Stimulated activated CD4-positive, alpha-beta T cell treated with anti-CD3 and anti-CD28 coated beads, Interleukin-12 subunit alpha, Interleukin-12 subunit beta, amount 100 ng/mL, for 4 hours (primary cell): ENCODE measurements around the gene FIGN.

Source experiments
- DNase-seq: peaks from one replicate; pipeline ENCODE4 v3.0.0-alpha.2; 2020

The FIGN gene, protein sequence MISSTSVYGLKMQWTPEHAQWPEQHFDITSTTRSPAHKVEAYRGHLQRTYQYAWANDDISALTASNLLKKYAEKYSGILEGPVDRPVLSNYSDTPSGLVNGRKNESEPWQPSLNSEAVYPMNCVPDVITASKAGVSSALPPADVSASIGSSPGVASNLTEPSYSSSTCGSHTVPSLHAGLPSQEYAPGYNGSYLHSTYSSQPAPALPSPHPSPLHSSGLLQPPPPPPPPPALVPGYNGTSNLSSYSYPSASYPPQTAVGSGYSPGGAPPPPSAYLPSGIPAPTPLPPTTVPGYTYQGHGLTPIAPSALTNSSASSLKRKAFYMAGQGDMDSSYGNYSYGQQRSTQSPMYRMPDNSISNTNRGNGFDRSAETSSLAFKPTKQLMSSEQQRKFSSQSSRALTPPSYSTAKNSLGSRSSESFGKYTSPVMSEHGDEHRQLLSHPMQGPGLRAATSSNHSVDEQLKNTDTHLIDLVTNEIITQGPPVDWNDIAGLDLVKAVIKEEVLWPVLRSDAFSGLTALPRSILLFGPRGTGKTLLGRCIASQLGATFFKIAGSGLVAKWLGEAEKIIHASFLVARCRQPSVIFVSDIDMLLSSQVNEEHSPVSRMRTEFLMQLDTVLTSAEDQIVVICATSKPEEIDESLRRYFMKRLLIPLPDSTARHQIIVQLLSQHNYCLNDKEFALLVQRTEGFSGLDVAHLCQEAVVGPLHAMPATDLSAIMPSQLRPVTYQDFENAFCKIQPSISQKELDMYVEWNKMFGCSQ

DNA sequence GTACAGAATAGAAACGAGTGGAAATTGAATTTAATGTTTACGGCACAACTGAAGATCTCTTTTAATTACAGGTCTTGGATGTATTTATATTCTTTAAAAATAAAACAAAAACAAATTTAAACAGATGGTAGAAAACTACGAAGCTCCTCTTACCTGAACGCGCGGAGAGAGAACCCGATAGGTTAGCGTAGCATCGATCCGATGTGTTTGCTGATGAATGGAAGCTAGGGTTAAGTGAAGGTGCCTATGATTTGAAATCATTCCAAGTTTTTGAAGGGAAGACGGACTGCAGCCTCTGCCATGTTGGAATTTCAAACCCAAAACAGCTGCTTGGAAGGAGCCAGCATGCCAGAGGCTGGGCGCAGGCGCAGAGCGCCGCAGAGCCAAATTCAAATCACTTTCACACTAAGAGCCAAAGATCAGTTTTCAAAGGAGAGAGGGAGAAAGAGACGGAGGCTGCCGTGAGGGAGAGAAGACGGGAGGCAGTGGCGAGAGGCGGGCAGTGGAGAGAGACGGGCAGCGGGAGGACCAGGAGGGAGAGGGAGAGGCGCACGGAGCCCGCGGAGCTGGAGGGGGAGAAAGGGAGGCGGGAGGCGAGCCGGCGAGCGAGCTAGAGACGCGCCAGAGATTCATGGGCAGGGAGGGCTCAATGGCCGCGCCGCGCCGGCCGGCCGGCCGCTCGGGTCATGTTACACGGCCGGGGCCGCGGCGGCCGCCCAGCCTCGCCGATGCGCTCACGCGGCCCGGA lies at the start of gene FIGN:
Gene FIGN, minus strand, starts transcription at position 324 of the 748 bp plus-strand sequence. CDS start 1,081 bp downstream, outside the sequence.
- no peak for DNase-seq

DNA sequence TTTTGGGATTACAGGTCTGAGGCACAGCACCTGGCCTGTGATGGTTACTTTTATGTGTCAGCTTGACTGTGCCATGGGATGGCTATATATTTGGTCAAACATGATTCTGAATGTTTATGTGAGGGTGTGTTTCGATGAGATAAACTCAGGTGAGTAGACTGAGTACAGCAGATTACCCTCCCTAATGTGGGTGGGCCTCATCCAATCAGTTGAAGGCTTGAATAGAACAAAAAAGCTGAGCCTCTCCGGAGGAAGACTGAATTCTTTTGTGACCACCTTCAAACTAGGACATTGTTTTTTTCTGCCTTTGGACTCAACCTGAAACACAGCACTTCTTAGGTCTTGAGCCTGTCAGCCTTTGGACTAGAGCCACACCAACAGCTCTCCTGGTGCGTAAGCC lies 49.4 kb upstream of the FIGN start:
- no peak for DNase-seq

DNA sequence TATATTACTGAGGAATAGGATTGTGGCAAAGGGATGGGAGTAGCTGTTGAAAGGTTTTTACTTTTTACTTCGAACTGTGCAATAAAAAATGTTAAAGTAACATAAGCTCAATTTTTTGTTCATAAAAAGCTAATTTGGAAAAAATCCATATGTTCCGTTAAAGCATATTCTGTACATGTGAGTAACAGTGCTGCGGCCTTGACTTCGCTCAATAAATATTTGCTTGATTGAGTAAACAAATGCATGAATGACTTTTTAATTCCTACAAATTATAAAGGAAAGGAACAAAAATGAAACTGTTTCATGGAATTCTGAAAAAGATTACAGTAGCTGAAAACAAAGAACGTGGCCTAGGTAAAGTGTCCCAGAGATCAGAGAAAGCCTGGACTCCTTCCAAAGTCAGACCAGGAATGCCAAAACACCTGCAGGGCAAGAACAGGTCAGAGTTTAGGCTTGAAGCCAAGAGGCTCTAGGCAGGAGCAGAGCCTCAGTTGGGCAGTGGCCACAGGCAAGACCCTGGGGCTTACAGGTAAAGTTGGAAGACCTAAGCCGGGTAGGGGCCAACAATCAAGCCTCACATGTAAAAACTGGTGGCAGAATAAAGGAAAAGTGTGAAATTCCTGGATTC lies 44.3 kb upstream of the FIGN start:
- no peak for DNase-seq

DNA sequence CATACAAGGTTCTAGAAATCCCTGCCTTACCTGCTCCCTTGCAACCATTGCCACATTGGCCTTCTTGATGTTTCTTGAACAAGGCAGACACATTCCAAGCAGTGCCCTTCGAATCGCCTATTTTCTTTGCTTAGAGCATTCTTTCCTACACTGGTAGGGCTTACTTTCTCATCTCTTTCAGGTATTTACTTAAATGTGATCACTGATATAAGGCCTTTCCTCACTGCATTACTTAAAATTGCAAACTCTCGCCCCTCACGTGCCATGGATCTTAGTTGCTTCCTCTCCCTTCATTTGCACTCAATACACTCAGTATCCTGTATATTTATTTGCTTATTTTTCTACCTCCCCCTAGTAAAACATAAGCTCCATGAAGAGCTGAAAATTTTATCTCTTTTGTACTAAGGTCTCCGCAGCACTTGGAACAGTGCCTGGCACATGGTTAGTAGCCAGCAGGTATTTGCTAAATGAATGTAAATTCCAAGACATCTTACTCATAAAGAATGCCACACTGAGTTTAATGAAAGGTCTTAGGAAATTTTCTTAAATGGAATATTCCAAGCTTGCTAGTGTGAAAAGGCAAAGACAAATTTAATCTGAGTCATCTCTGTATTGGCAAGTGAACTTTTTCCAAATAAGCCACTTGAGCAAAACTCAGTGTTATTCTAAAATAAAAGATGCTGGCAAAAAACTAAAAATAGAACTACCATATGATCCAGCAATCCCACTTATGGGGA lies 42.4 kb upstream of the FIGN start:
- no peak for DNase-seq

DNA sequence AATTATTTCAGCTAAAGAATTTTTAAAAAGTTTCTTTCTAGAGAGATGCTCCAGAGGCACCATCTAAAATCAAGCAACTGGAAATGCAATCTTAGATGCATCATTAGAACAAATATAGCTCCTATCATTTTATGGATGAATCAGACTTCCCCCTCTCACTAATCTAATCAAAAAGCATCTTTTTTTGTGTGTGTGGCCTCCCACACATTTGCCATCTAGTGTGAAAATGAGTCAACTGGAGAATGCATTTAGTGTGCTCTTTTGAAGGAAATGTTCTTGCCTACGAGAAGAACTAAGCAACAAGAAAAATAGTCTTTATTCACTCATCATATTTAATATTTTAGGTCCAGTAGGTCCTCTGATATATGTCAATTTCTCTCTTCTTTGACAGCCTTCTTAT lies 39.5 kb upstream of the FIGN start:
- DNase-seq = no peak

DNA sequence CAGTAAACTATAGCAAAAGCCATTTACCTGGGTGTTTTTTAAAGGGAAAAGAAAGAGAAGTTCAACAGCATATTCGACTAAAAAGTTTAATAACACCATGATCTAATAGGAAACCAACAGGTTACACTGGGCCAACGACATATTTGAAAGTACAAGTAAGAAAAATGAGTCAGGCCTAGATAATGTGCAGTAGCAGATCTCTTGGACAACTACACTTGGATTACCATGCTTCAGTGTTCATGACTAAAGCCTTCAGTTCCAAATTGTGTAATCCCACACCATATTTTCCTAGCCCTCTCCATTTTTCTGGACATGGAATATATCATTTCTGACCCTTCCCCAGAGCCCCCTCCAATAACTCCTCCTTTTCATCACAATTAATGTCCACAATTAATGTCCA lies 39.1 kb upstream of the FIGN start:
- no peak for DNase-seq

DNA sequence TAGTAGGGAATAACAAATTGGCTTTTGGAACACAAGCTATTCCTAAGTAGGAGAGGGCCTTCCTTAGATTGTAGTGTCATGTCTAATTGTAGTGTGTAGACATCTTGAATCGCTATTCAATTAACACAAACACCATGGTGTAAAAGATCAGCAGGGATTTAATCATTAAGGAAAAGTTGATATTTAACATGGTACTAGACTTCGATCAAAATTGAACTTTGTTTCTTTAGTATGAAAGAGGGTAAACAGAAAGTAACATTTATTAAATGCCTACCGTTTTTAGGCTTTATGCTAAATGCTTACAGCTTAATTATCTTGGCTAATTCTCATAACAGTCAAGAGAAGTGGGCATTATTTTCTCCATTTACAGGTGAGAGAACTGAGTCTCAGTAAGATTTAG lies 37.5 kb upstream of the FIGN start:
- no peak for DNase-seq

DNA sequence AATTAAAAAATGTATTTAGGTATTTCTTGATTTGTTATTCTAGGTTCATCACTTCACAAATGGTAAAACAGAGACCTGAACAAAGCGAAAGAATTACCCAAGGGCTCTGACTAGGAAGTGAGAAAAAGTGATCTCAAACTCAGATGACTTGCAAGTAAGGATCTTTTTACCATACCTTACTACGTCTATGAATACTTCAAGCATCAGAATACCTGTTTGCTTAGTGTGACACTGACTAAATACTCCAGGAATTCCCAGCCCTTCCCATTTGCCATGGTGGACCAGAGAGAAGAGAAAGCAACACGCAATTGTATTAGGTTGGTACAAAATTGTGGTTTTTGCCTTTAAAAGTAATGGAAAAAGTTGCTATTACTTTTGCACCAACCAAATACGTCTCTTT lies 35.8 kb upstream of the FIGN start:
- no peak for DNase-seq

DNA sequence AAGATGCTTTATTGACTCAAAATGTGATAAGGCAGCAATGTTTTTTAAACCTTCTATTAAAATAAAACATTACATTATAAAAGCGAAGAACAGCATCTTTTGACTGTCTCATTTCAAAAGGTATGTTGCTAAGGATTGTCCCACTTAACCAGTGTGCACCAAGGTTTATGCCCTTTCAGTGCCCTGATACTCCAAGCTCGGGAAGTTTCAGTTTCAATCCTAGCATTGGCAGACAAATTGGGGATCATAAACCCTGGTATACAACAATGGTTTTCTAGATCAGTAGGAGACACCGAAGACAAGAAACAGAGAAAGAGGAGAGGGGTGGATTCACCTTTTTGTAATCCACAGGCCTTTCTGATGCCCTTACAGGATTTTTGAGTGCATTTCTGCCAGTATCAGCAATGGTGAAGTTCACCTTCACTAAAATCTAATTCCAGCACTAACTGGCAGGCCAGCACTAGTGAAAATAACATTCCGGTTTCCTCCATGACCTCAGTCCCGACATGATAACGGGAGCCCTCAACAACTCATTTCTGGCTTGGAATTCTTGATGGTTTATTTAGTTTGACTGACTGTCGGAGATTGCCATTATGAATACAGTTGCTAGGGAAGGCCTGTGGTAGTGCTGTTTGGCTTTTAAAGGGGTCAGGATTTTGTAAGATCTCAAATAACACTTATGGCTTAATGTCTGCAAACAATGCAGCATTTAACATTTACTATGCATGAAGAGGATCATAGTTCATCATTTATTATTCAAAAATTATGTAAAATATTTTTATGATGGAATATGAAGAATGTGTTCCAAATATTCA lies 33.3 kb upstream of the FIGN start:
- no peak for DNase-seq

DNA sequence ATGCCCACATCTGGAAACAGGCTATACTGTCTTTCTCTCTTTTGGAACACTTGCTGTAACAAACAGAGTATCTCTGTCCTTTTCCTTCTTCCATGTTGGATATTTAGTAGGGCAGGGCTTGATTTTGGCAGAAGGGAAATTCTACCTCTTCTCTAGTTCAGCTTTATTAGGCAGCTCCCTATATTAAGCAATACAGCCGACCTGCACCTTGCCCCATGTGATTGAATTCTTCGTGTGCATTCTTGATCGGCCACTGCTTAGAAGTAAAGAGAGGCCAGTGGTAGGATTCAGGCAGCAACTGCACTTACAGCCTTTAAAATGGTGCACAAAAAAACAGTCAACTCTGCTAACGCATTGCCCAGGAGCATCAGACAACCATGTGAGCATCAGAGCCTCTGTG lies 31.3 kb upstream of the FIGN start:
- no peak for DNase-seq

DNA sequence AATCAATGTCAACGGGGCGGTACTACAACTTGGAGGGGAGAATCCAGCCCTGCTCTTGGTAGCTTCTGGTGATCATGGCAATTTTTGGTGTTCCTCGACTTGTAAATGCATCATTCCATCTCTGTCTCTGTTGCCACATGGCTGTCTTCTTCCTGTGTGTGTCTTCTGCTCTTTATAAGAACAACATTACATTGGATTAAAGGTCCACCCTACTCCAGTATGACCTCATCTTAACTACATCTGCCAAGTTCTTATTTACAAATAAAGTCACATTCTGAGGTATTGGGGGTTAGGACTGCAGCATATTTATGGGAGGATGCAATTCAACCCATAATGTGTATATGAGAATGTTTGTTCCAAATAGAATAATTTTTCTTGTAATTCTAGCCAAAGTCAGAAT lies 28.8 kb upstream of the FIGN start:
- no peak for DNase-seq

DNA sequence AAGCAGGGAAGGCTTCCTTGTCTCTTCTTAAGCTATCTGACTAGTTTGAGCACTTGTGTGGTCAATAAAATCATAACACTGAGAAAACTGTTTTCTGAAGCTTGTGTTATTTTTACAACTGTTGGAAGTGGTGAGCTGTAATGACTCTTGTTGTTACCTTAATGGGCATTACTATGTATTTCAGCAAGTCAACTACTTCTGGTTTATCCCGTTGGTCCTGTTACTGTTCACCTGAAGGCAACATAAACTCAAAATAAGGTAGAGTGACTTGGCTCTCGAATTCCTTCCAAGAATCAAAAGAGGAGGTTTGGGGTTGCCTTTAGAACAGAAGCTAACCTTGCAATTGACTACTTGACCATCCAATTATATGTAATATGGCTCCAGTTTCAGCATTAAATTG lies 23.2 kb upstream of the FIGN start:
- DNase-seq = no peak

DNA sequence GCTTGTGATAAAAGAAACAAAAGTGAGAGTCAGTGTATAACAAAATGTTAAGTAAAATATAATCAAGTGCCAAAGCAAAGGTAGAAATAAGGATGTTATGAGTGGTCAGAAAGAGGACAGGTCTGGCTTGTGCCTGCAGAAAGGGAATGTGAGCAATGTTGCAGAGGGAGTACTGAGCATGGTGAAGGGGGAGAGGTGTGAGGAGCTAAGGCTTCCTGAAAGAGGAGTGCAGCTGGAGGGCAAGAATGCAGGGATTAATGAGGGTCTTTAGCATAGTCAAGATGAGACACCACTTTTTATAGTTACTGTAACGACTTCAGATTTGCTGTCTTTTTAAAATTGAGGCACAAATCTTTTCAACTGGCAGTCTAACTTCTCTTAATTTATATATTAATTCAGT lies 22.0 kb upstream of the FIGN start:
- DNase-seq = no peak

DNA sequence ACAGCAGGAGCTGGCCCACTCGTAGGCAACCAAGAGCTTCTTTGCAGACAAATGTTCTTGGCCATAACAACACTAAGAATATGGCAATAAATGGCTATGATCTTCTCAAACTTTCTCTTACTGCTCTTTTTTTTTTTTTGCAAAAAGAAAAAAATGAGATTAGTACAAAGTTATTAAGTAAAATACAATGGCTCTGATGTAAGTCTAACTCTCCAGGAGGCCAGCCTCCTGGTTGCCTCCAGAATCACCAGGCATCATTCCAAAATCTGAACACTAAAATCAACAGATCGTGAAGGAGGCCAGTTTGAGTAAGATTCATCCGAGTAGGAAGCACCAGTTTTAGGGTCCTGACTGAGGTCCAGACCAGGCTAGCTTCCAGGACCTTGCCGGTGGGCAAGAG lies 20.8 kb upstream of the FIGN start:
- DNase-seq = no peak

DNA sequence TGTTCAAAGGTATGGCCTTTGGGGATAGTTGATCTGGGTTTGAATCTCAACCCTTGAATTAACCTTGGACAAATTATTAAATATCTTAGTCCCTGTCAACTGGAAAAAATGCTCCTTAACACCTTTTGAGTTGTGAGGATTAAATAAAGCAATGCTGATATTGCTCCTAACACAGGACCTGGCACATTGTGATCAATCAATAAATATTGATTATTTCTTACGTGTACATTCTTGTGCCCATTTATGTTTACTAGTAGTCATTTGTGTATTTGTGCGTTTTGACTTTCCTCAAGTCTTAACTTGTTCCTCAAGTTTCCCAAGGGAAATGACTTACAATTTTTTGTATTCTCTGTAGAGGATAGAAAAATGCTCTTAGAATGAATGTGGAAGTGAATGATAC lies 19.6 kb upstream of the FIGN start:
- DNase-seq = no peak

DNA sequence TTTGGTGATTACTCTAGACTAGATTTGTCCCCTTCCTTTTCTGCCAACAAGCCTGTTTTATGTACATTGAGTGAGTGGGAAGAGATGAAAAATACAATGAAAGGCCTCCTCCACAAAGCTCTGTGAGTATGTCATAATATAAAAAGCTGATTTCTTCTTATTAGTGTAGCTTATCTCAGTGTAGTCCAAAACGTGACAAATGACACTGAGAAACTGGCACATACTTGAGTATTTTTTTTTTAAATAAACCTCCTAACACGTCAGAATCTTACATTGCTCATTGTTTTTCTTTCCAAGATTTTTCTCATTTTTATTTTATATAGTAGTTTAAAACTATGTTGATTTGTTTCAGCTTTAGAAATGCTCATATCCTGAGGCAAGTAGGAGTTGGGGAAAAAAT lies 17.9 kb upstream of the FIGN start:
- no peak for DNase-seq

DNA sequence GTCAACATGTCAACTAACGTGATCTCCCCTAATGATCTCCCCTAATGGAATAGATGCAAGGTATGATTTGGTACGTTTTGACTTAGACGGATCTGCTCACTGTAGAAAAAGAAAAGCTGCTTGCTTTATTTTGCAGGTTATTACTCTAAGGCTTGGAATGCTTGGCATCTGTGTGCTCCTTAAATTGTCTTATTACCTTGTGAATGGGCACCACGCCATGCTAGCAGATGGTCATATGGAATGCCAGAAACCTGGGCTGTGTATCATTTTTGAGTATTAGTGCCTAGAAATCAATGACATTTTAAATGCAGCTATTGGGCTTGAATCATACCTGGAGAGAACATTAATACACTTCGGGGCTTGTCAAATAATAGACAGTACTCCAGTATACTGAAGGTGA lies 16.5 kb upstream of the FIGN start:
- no peak for DNase-seq

DNA sequence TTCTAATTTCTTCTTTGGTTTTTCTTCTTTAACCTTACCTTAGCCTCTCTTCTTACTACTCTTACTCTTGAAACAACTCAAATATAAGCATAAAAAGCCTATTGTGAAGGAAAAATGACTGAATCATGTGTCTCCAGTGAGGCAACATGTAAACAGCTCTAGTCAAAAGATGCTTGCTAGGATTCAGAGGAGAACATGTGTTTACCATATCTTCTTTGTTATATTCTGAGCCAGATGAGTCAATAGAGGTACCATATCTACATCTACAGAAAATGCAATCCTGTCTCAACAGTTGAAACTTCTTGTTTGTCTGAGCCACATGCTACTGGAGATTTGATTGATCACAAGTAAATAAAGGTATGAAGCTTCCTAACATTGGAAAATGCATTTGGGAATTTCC lies 15.9 kb upstream of the FIGN start:
- DNase-seq = no peak

DNA sequence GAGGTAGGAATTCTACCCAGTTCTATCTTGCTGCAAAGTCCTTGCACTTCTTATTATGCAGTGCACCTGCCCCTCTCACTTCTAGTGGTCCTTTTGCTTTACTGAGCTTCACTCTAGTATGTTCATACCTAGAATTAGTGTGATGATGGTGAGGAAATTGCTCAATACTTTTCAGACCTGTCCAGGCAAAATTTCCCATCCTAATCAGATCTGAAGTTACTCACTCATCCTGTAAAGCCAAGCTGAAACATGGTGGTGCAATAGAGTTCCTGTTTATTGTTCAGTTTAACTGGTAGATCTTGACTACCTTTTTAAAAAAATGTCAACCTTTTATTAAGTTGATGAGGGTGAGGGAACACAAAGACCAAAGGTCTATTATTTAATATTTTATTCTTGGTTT lies 12.6 kb upstream of the FIGN start:
- DNase-seq = no peak

DNA sequence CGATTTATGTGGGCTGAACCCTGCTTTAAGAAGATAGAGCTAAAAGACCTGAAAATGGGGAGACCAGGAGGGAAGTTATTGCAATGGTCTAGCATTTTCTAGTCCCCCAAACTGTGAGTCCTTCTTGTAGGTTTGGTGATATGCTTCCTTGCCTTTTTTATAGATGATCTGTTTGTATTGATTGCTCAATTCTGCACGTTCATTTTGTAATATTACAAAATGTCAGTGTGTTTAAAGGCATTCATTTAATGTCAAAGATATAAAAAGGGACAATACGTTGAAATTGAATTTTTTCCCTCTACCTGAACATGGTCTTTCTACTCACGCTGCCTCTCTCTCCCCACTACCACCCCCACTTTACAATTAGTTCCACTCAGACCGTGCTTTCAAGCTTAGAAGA lies 5.6 kb upstream of the FIGN start:
- DNase-seq = no peak

DNA sequence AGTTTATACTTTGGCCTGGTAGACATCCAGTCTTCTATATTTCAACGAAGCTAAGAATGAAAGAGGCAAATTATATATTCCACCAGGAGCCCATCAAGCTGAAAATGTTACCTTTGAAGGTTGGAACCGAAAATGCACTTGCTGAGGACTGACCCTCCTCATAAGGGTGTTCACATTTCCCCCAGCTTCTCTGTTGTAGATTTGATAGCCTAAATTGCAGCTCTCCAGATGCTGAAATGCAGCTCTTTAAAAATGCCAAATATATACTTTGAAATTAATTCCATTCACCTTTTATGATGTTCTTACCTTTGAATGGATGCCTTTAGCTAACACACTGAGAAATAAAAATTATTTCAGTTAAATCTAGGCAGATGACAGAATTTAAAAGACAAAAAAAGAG lies 1.8 kb upstream of the FIGN start:
- DNase-seq = no peak

DNA sequence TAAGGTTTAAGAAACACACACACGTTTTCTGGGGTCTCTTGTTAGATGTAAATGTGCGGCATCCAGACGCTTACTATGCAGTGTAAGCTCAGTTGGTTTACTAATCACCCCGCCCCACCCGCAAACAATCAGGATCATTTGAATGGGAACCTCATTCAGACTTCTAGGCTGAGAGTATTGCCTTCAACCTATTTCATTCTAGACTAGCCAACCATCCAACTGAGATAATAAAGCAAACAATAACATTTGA lies 1.3 kb upstream of the FIGN start:
- no peak for DNase-seq
